Body of pancreas (tissue), 4 donors: Measurements from ENCODE around the gene FAM184B. TPM values are rescaled to one million over a fixed set of nuclear protein-coding genes. Genes with fewer than 3 reads are reported as not detected.

ENCODE experiments used
- ATAC-seq: fragments of 150-250 bp; one replicate; pipeline ENCODE4 v1.9.1; 2016
- DNase-seq, 4 donors: peaks; one replicate each; pipeline ENCODE4 v3.0.0-alpha.2; 2019
- H3K27ac ChIP-seq, 4 donors: fragments of 200-600 bp; sonication (generic); 1 replicate in 3 of 4; 2 replicates in 1 of 4; pipeline versions ENCODE4 v1.5.1 to v1.6.1; 2016 to 2019; ENCODE audit warnings: mild to moderate bottlenecking in 1 of 4, mixed read lengths in 1 of 4, moderate library complexity in 1 of 4
- H3K27me3 ChIP-seq, 2 donors: fragments of 200-600 bp; sonication (generic); one replicate each; pipeline ENCODE4 v1.6.0; 2016; ENCODE audit warnings: mild to moderate bottlenecking in 1 of 2
- H3K36me3 ChIP-seq, 2 donors: fragments of 200-600 bp; sonication (generic); replicated peaks in 1 of 2; 2 replicates each; pipeline ENCODE4 v1.5.1; 2016; ENCODE audit warnings: low read depth in 2 of 2; ENCODE audit not compliant: insufficient read depth in 1 of 2
- H3K4me1 ChIP-seq: fragments of 200-600 bp; sonication (generic); one replicate; pipeline ENCODE4 v1.6.0; 2016
- H3K4me3 ChIP-seq, 2 donors: fragments of 200-600 bp; sonication (generic); 1 replicate in 1 of 2; 2 replicates in 1 of 2; pipeline ENCODE4 v1.5.1; 2016 to 2019
- H3K9me3 ChIP-seq, 3 donors: fragments of 200-600 bp; sonication (generic); 1 replicate in 2 of 3; 2 replicates in 1 of 3; pipeline ENCODE4 v1.5.1; 2016
- CTCF ChIP-seq, 7 experiments: fragments of 450-650 bp in 4 of 7; fragments of 200-600 bp in 3 of 7; sonication (generic) in 3 of 7; IDR thresholded peaks; one replicate each; pipeline ENCODE4 v1.5.1; 2016 to 2019; ENCODE audit warnings: antibody characterized with exemption in 7 of 7
- POLR2A ChIP-seq, 3 donors: fragments of 450-650 bp; IDR thresholded peaks; one replicate each; pipeline ENCODE4 v1.6.1; 2016; ENCODE audit warnings: antibody characterized with exemption in 3 of 3, mild to moderate bottlenecking in 2 of 3
- WGBS, 2 donors: methylation state at CpG; one replicate each; pipeline ENCODE4 v1.1.5; 2017; 5-methylcytosine and 5-hydroxymethylcytosine counted together
- intact Hi-C: fragments of 100-400 bp; cut with DNase I; formaldehyde crosslinking; loops from one replicate; pipeline ENCODE4 v1.15.1; 2023
- total RNA-seq, 2 donors: library from RNA; depleted of rRNA; stranded (reverse); fragments of >200 nt; gene quantifications; one replicate each; pipeline ENCODE4 v1.1.0, GENCODE V29; 2016

The FAM184B gene
- total RNA-seq, 2 donors from 2014 or later, result not detected

- DNase-seq (no peak), ATAC-seq (no peak)
- Histone ChIP-seq H3K27ac (no peak overlapping the region), H3K27me3 (no peaks in the 10 kb centered on the region), H3K9me3 (peaks cover 0 to 9% (median 0%) of the 10 kb centered on the region in 3 donors), H3K36me3 (no peaks in the 10 kb centered on the region), H3K4me3 (no peak overlapping the region), H3K4me1 (no peaks in the 10 kb centered on the region)
- TF ChIP-seq POLR2A (IDR thresholded peaks at IDR 0.05) (no peak), CTCF (IDR thresholded peaks at IDR 0.05) (no peak)
- 75 to 79% methylated on average over 9 of the region's 9 CpGs for WGBS, 2 donors
- intact Hi-C loops, result no loop called here
These were observed 134.1 kb downstream of the FAM184B start for GRCh38 chr4:17647176-17647806.

GRCh38 chr4:17646693-17647092, 134.7 kb downstream of the FAM184B start:
- no peak overlapping the region for H3K4me3 ChIP-seq
- no peak overlapping the region for H3K27ac ChIP-seq
- DNase-seq, result no peak
- peaks cover 0 to 11% (median 0%) of the 10 kb centered on the region in 3 donors for H3K9me3 ChIP-seq
- TF ChIP-seq CTCF (IDR thresholded peaks at IDR 0.05) (no peak), POLR2A (IDR thresholded peaks at IDR 0.05) (no peak)
- intact Hi-C loops, result no loop called here
- 51 to 59% methylated on average over 3 of the region's 3 CpGs for WGBS, 2 donors
- H3K27me3 ChIP-seq, result no peaks in the 10 kb centered on the region
- no peak for ATAC-seq
- H3K36me3 ChIP-seq, result no peaks in the 10 kb centered on the region
- no peaks in the 10 kb centered on the region for H3K4me1 ChIP-seq

- Histone ChIP-seq H3K27me3 (no peaks in the 10 kb centered on the region), H3K36me3 (no peaks in the 10 kb centered on the region), H3K9me3 (peaks cover 0 to 11% (median 0%) of the 10 kb centered on the region in 3 donors), H3K27ac (no peak overlapping the region), H3K4me1 (no peaks in the 10 kb centered on the region), H3K4me3 (no peak overlapping the region)
- WGBS, 2 donors, result 73 to 81% methylated on average over 1 of the region's 1 CpG
- intact Hi-C loops, result no loop called here
- TF ChIP-seq CTCF (IDR thresholded peaks at IDR 0.05) (no peak), POLR2A (IDR thresholded peaks at IDR 0.05) (no peak)
- ATAC-seq, result no peak
- no peak for DNase-seq
These were observed 139.0 kb downstream of the FAM184B start for GRCh38 chr4:17642398-17642783.

- no peak for ATAC-seq
- Histone ChIP-seq H3K9me3 (peaks cover 0 to 11% (median 0%) of the 10 kb centered on the region in 3 donors), H3K27ac (no peak overlapping the region), H3K4me1 (no peaks in the 10 kb centered on the region), H3K4me3 (no peak overlapping the region), H3K27me3 (no peaks in the 10 kb centered on the region), H3K36me3 (no peaks in the 10 kb centered on the region)
- 87 to 100% methylated on average over 1 to 7 of the region's 7 CpGs for WGBS, 2 donors
- intact Hi-C loops, result no loop called here
- DNase-seq, result no peak
- TF ChIP-seq POLR2A (IDR thresholded peaks at IDR 0.05), result no peak
- TF ChIP-seq CTCF (IDR thresholded peaks at IDR 0.05), result no peak
These were observed 142.3 kb downstream of the FAM184B start for GRCh38 chr4:17639136-17639535.
